ENCODE data around the gene RMND5B.

DNA sequence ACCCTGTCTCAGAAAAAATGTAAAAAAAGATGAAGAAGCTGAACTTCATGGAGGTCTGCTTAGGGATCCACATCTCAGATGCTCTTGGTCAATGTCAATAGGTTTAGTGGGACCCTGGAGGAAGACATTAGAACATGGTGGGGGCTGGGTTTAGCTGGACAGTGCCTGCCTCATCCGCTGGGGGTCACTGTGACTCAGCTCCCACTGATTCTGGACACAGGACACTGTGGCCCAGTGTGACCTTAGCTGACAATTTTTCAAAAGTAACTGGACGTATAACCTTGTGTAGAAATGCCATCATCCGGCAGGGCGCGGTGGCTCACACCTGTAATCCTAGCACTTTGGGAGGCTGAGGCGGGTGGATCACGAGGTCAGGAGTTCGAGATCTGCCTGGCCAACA lies 66.2 kb downstream of the RMND5B start:
- TF ChIP-seq SUZ12 (IDR thresholded peaks at IDR 0.05; ENCODE audit: extremely low read depth, insufficient read depth, insufficient read length) (no peak), ZNF274 (IDR thresholded peaks at IDR 0.05; ENCODE audit: low read depth, low read length) (no peak)
